ENCODE data around the gene SPATA31C2. TPM values are rescaled to one million over a fixed set of nuclear protein-coding genes. Genes with fewer than 3 reads are reported as not detected.

SPATA31C2 gene
- total RNA-seq, 1 experiment from 2014 or later, result not detected

DNA sequence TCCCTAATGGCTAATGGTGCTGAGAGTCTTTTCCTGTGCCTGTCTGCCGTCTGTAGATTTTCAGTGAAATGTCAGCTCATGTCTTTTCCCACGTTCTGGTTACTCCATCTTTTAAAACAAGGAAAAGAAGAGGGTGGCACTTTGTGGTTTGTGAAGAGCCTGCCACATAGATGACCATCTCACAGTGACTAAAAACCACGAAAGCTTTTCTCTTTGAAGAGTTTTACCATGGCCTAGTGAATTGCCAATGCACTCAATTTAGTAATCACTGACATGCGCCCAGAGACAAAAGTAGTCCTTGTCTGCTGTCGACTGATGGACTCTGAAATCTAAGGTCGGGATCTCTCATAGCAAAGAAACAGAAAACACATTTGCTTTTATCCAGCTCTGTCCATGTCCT, 50.4 kb downstream of the SPATA31C2 start:
- H3K4me1 ChIP-seq (replicated peaks; ENCODE audit: insufficient read depth), result 0 out of 2 replicates have a peak, but pooled peaks cover 8% of the 10 kb centered on the region
- no TSS peak for BruUV-seq (replicated peaks)
- H3K27ac ChIP-seq, result no peak overlapping the region
- H3F3A ChIP-seq (ENCODE audit: insufficient read depth, low read depth), result no peaks in the 10 kb centered on the region
- H2AFZ ChIP-seq, result no peak overlapping the region
- H3K4me2 ChIP-seq, result no peak overlapping the region
- no peaks in the 10 kb centered on the region for H4K20me1 ChIP-seq (ENCODE audit: insufficient read depth)
- no peaks in the 10 kb centered on the region for H3K9me3 ChIP-seq (ENCODE audit: insufficient read depth, low read depth)
- POLR2A ChIA-PET (ENCODE audit: unreplicated experiment), result no interaction called here
- H3K9me2 ChIP-seq (ENCODE audit: insufficient read depth), result no peaks in the 10 kb centered on the region; the same call in 1 of the 2 replicates
- H3K4me3 ChIP-seq, result no peak overlapping the region
- H3K36me3 ChIP-seq (ENCODE audit: low read depth), result no peaks in the 10 kb centered on the region
- H3K27me3 ChIP-seq (ENCODE audit: insufficient read depth, low read depth), result no peaks in the 10 kb centered on the region
- no peaks in the 10 kb centered on the region for H3K79me2 ChIP-seq (ENCODE audit: low read depth)
- intact Hi-C loops (cut with micrococcal nuclease; ENCODE audit: unreplicated experiment), result no loop called here
- CTCF ChIA-PET, result no interaction called here
- DNase-seq, result no peak
- TF ChIP-seq EZH2 (IDR thresholded peaks at IDR 0.05; ENCODE audit: low read depth), result no peak

GRCh38 chr9:88085476-88085875, 52.8 kb downstream of the SPATA31C2 start:
- no peaks in the 10 kb centered on the region for H3K27me3 ChIP-seq (ENCODE audit: insufficient read depth, low read depth)
- H3K4me2 ChIP-seq, result no peak overlapping the region
- ChIA-PET POLR2A (ENCODE audit: unreplicated experiment) (no interaction called here), CTCF (no interaction called here)
- no peak for DNase-seq
- no peak for TF ChIP-seq EZH2 (IDR thresholded peaks at IDR 0.05; ENCODE audit: low read depth)
- TF ChIP-seq CTCF (conservative IDR thresholded peaks at IDR 0.05), result no peak
- H3K27ac ChIP-seq, result no peak overlapping the region
- no peaks in the 10 kb centered on the region for H3K9me3 ChIP-seq (ENCODE audit: insufficient read depth, low read depth)
- no peaks in the 10 kb centered on the region for H3K36me3 ChIP-seq (ENCODE audit: low read depth)
- no peak overlapping the region for H3K4me3 ChIP-seq
- no peaks in the 10 kb centered on the region; the same call in 1 of the 2 replicates for H3K9me2 ChIP-seq (ENCODE audit: insufficient read depth)
- H3F3A ChIP-seq (ENCODE audit: insufficient read depth, low read depth), result no peaks in the 10 kb centered on the region
- H3K4me1 ChIP-seq (replicated peaks; ENCODE audit: insufficient read depth), result 0 out of 2 replicates have a peak, but pooled peaks cover 6% of the 10 kb centered on the region
- no peaks in the 10 kb centered on the region for H3K79me2 ChIP-seq (ENCODE audit: low read depth)
- BruUV-seq (replicated peaks), result no TSS peak
- intact Hi-C loops (cut with micrococcal nuclease; ENCODE audit: unreplicated experiment), result no loop called here
- H2AFZ ChIP-seq, result no peak overlapping the region
- no peaks in the 10 kb centered on the region for H4K20me1 ChIP-seq (ENCODE audit: insufficient read depth)

- no peaks in the 10 kb centered on the region for H3K36me3 ChIP-seq (ENCODE audit: low read depth)
- ChIA-PET POLR2A (ENCODE audit: unreplicated experiment) (no interaction called here), CTCF (no interaction called here)
- no peaks in the 10 kb centered on the region for H3K4me1 ChIP-seq (replicated peaks; ENCODE audit: insufficient read depth)
- no peak overlapping the region for H3K4me2 ChIP-seq
- H3K79me2 ChIP-seq (ENCODE audit: low read depth), result no peaks in the 10 kb centered on the region
- DNase-seq, result no peak
- no peaks in the 10 kb centered on the region for H3K9me3 ChIP-seq (ENCODE audit: insufficient read depth, low read depth)
- H3K4me3 ChIP-seq, result no peak overlapping the region
- no TSS peak for BruUV-seq (replicated peaks)
- H3K9me2 ChIP-seq (ENCODE audit: insufficient read depth), result no peaks in the 10 kb centered on the region; the same call in 1 of the 2 replicates
- H2AFZ ChIP-seq, result no peak overlapping the region
- no peaks in the 10 kb centered on the region for H3K27me3 ChIP-seq (ENCODE audit: insufficient read depth, low read depth)
- no peaks in the 10 kb centered on the region for H3F3A ChIP-seq (ENCODE audit: insufficient read depth, low read depth)
- TF ChIP-seq CTCF (conservative IDR thresholded peaks at IDR 0.05) (no peak), EZH2 (IDR thresholded peaks at IDR 0.05; ENCODE audit: low read depth) (no peak)
- intact Hi-C loops (cut with micrococcal nuclease; ENCODE audit: unreplicated experiment), result no loop called here
- no peak overlapping the region for H3K27ac ChIP-seq
- no peaks in the 10 kb centered on the region for H4K20me1 ChIP-seq (ENCODE audit: insufficient read depth)
Observed at GRCh38 chr9:88084357-88085183, 53.7 kb downstream of the SPATA31C2 start.

Other genes with a start within 250 kb of the SPATA31C2 start
- not detected in 2 replicates for gene SPATA31C1, start 220.5 kb downstream of the SPATA31C2 start, total RNA-seq (2021)
- gene CDK20, start 163.9 kb downstream of the SPATA31C2 start, total RNA-seq (2021), result 7.3 and 10.8 TPM in 2 replicates
- gene SPIN1, start 250.0 kb upstream of the SPATA31C2 start, total RNA-seq (2021), result 102 and 112 TPM in 2 replicates